Liver (tissue), 9 donors: ENCODE results near the gene RSL24D1. TPM values are rescaled to one million over a fixed set of nuclear protein-coding genes. Genes with fewer than 3 reads are reported as not detected.

Source experiments
- DNase-seq: peaks from one replicate; pipeline ENCODE4 v3.0.0-alpha.2; 2017; ENCODE audit warnings: low spot score
- H3K27ac ChIP-seq, 2 donors: one replicate each; pipeline ENCODE4 v1.7.0; 2013; ENCODE audit warnings: inconsistent platforms in 2 of 2, low read length in 2 of 2, control low read depth in 1 of 2, low read depth in 1 of 2, mild to moderate bottlenecking in 1 of 2
- H3K27me3 ChIP-seq, 4 donors: one replicate each; pipeline versions ENCODE4 v1.6.1 to v1.7.0; 2013; ENCODE audit warnings: low read length in 3 of 4, inconsistent platforms in 1 of 4, mild to moderate bottlenecking in 1 of 4, moderate library complexity in 1 of 4; ENCODE audit not compliant: control insufficient read depth in 4 of 4, insufficient read depth in 4 of 4
- H3K36me3 ChIP-seq, 4 donors: one replicate each; pipeline versions ENCODE4 v1.6.1 to v1.7.0; 2013; ENCODE audit warnings: low read length in 3 of 4, mild to moderate bottlenecking in 3 of 4, low read depth in 1 of 4, moderate library complexity in 1 of 4; ENCODE audit not compliant: control insufficient read depth in 4 of 4, insufficient read depth in 3 of 4
- H3K4me1 ChIP-seq, 4 donors: one replicate each; pipeline versions ENCODE4 v1.6.1 to v1.7.0; 2013; ENCODE audit warnings: low read length in 3 of 4, mild to moderate bottlenecking in 3 of 4, moderate library complexity in 1 of 4; ENCODE audit not compliant: control insufficient read depth in 4 of 4, insufficient read depth in 4 of 4
- H3K4me3 ChIP-seq, 3 donors: one replicate each; pipeline versions ENCODE4 v1.6.1 to v1.7.0; 2013; ENCODE audit warnings: low read length in 3 of 3, control low read depth in 1 of 3, low read depth in 1 of 3, mild to moderate bottlenecking in 1 of 3
- H3K9ac ChIP-seq, 2 donors: one replicate each; pipeline ENCODE4 v1.7.0; 2013; ENCODE audit warnings: low read length in 2 of 2, mild to moderate bottlenecking in 2 of 2, moderate library complexity in 2 of 2, control low read depth in 1 of 2, low read depth in 1 of 2
- H3K9me3 ChIP-seq, 4 donors: one replicate each; pipeline versions ENCODE4 v1.6.1 to v1.7.0; 2013; ENCODE audit warnings: low read length in 3 of 4; ENCODE audit not compliant: control insufficient read depth in 4 of 4
- ATF3 ChIP-seq: IDR thresholded peaks from 2 replicates; pipeline ENCODE4 v1.6.1; 2016; ENCODE audit warnings: antibody characterized with exemption
- EGR1 ChIP-seq, 2 donors: IDR thresholded peaks; 2 replicates each; pipeline ENCODE4 v1.6.1; 2016 to 2018; ENCODE audit warnings: antibody characterized with exemption in 2 of 2, low read depth in 2 of 2
- FOXA2 ChIP-seq: IDR thresholded peaks from 2 replicates; pipeline ENCODE4 v1.6.1; 2016; ENCODE audit warnings: antibody characterized with exemption
- HNF4A ChIP-seq, 2 donors: conservative IDR thresholded peaks; 2 replicates each; pipeline ENCODE4 v1.6.1; 2016; ENCODE audit warnings: antibody characterized with exemption in 2 of 2, mild to moderate bottlenecking in 2 of 2
- JUND ChIP-seq, 2 donors: IDR thresholded peaks; 2 replicates each; pipeline ENCODE4 v1.6.1; 2016; ENCODE audit warnings: antibody characterized with exemption in 2 of 2
- WGBS: extraction: QIAGEN DNeasy Blood & Tissue Kit; methylation state at CpG from one replicate; pipeline ENCODE4 v1.1.7; 2013; 5-methylcytosine and 5-hydroxymethylcytosine counted together
- polyA plus RNA-seq, 2 donors: library from polyadenylated mRNA; stranded (reverse) in 1 of 2; unstranded in 1 of 2; fragments of 200-250 nt in 1 of 2; fragments of >200 nt in 1 of 2; fragmentation: Nextera tagmentation in 1 of 2; extraction: Ambion mirVana in 1 of 2; gene quantifications; one replicate each; pipeline versions ENCODE4 v1.2.1 to v1.2.3, GENCODE V29; 2013 to 2015
- total RNA-seq, 2 donors: library from RNA; depleted of rRNA; stranded (reverse); fragments of >200 nt; gene quantifications; one replicate each; pipeline ENCODE4 v1.2.3, GENCODE V29; 2014
- donor health status: healthy.
- donor health status: healthy.
- donor health status: healthy.
- donor health status: healthy.
- donor health status: healthy.

The RSL24D1 gene
- total and polyA plus RNA-seq, 4 donors = 13.3 to 33.3 (median 23.2) TPM

DNA sequence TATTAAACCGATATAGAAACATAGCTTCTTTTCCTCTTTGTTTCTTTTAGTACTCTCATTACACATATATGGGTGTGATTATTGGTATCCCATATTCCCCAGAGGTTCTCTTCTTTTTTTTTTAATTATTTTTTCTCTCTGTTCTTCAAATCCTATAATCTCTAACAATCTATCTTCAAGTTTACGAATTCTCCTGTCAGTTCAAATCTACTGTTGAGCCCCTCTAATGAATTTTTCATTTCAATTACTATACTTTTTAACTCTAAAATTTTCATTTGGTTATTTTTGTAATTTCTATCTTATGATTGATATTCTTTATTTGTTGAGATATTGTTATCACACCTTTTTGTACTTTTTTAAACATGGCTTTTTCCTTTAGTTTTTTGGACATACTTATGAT is 64.1 kb downstream of the RSL24D1 start:
- H3K4me3 ChIP-seq = no peak overlapping the region
- H3K9ac ChIP-seq = no peak overlapping the region
- no peak overlapping the region for H3K27ac ChIP-seq
- 89% methylated on average over 2 of the region's 2 CpGs for WGBS
- peaks cover 0 to 2% (median 0%) of the 10 kb centered on the region in 4 donors for H3K9me3 ChIP-seq
- no peaks in the 10 kb centered on the region for H3K36me3 ChIP-seq
- DNase-seq = no peak
- no peaks in the 10 kb centered on the region for H3K27me3 ChIP-seq
- TF ChIP-seq EGR1 (IDR thresholded peaks at IDR 0.05; ENCODE audit: low read depth in 2 of 2) (no peak), JUND (IDR thresholded peaks at IDR 0.05) (no peak), HNF4A (conservative IDR thresholded peaks at IDR 0.05) (no peak), ATF3 (no peak), FOXA2 (no peak)
- H3K4me1 ChIP-seq = no peaks in the 10 kb centered on the region

Other genes starting within 250 kb of the RSL24D1 start
- 10 to 100 TPM in 1 of 2 donors, 1 to 10 TPM in 1; 6.4 to 28.4 TPM for gene RAB27A, start 92.9 kb upstream of the RSL24D1 start, total RNA-seq
- 10 to 100 TPM; 21.5 to 30.8 TPM for gene RAB27A, start 92.9 kb upstream of the RSL24D1 start, polyA plus RNA-seq
- gene PIGBOS1, start 122.2 kb upstream of the RSL24D1 start, total RNA-seq = 1 to 10 TPM; 4.7 to 7.0 TPM
- 10 to 100 TPM in 1 of 2 donors, 1 to 10 TPM in 1; 7.5 to 14.3 TPM for gene PIGBOS1, start 122.2 kb upstream of the RSL24D1 start, polyA plus RNA-seq
- gene PIGB, start 122.3 kb upstream of the RSL24D1 start, total RNA-seq = 1 to 10 TPM; 4.8 to 4.9 TPM
- 1 to 10 TPM; 3.4 to 9.7 TPM for gene PIGB, start 122.3 kb upstream of the RSL24D1 start, polyA plus RNA-seq
- 10 to 100 TPM; 21.5 to 89.1 TPM for gene CCPG1, start 211.4 kb upstream of the RSL24D1 start, total RNA-seq
- 10 to 100 TPM; 35.0 to 71.4 TPM for gene CCPG1, start 211.4 kb upstream of the RSL24D1 start, polyA plus RNA-seq
- gene PIERCE2, start 211.6 kb upstream of the RSL24D1 start, total RNA-seq = under 1 TPM in 1 of 2 donors, not detected in 1; 0.23 TPM
- under 1 TPM; 0.78 to 0.83 TPM for gene PIERCE2, start 211.6 kb upstream of the RSL24D1 start, polyA plus RNA-seq